Measurements from ENCODE around the gene PAFAH1B2. TPM values are rescaled to one million over a fixed set of nuclear protein-coding genes. Genes with fewer than 3 reads are reported as not detected.

PAFAH1B2 gene
- total RNA-seq, 2 experiments from 2014 or later, result 50.0 to 50.2 TPM

- DNase-seq, result no peak
- Mint-ChIP-seq H3K27ac (peak overlapping the region; percentile 42), H3K36me3 (ENCODE audit: low read depth) (peaks cover 53% of the 10 kb centered on the region), H3K27me3 (no peaks in the 10 kb centered on the region), H3K4me1 (ENCODE audit: low read depth) (peaks cover 4% of the 10 kb centered on the region), H3K4me3 (no peak overlapping the region), H3K9me3 (no peaks in the 10 kb centered on the region)
- ChIA-PET POLR2A (interaction anchor here (3.6 kb wide), 1 partner anchor 17 kb away, joined by 21 read pairs; no protein-coding TSS in a partner anchor), CTCF (interaction anchor here (1.5 to 2.2 kb wide), 3 partner anchors 8 to 38 kb away, joined by 4 to 12 read pairs (median 5); partner anchors contain the start of gene PCSK7)
- intact Hi-C loops (cut with micrococcal nuclease), result no loop called here
- no peak for ATAC-seq
- TF ChIP-seq CTCF (IDR thresholded peaks at IDR 0.05), result no peak
Observed at GRCh38 chr11:117219001-117219400, 74.9 kb downstream of the PAFAH1B2 start.

GRCh38 chr11:117219455-117219854, 75.4 kb downstream of the PAFAH1B2 start:
- H3K36me3 Mint-ChIP-seq (ENCODE audit: low read depth), result peaks cover 54% of the 10 kb centered on the region
- ChIA-PET CTCF (interaction anchor here (1.1 to 2.2 kb wide), 3 partner anchors 8 to 38 kb away, joined by 4 to 12 read pairs (median 4); partner anchors contain the start of gene PCSK7), POLR2A (interaction anchor here (0.6 to 3.6 kb wide), 4 partner anchors 8 to 17 kb away, joined by 3 to 21 read pairs (median 3); no protein-coding TSS in a partner anchor)
- H3K27ac Mint-ChIP-seq, result peak overlapping the region; percentile 42
- DNase-seq (no peak), ATAC-seq (no peak)
- H3K4me3 Mint-ChIP-seq, result no peak overlapping the region
- no peaks in the 10 kb centered on the region for H3K27me3 Mint-ChIP-seq
- intact Hi-C loops (cut with micrococcal nuclease), result no loop called here
- H3K9me3 Mint-ChIP-seq, result no peaks in the 10 kb centered on the region
- no peak for TF ChIP-seq CTCF (IDR thresholded peaks at IDR 0.05)
- H3K4me1 Mint-ChIP-seq (ENCODE audit: low read depth), result peaks cover 4% of the 10 kb centered on the region

- no peak for TF ChIP-seq CTCF (IDR thresholded peaks at IDR 0.05)
- H3K27ac Mint-ChIP-seq, result no peak overlapping the region
- intact Hi-C loops (cut with micrococcal nuclease), result no loop called here
- DNase-seq, result no peak
- ChIA-PET CTCF (interaction anchor here (0.7 to 1.3 kb wide), 3 partner anchors 11 to 38 kb away, joined by 3 to 4 read pairs (median 4); no protein-coding TSS in a partner anchor), POLR2A (interaction anchor here (0.6 to 3.6 kb wide), 5 partner anchors 9 to 1067 kb away, joined by 3 to 21 read pairs (median 3); no protein-coding TSS in a partner anchor)
- H3K9me3 Mint-ChIP-seq, result no peaks in the 10 kb centered on the region
- peaks cover 51% of the 10 kb centered on the region for H3K36me3 Mint-ChIP-seq (ENCODE audit: low read depth)
- H3K27me3 Mint-ChIP-seq, result no peaks in the 10 kb centered on the region
- peaks cover 4% of the 10 kb centered on the region for H3K4me1 Mint-ChIP-seq (ENCODE audit: low read depth)
- no peak for ATAC-seq
- H3K4me3 Mint-ChIP-seq, result no peak overlapping the region
Observed at GRCh38 chr11:117219995-117220394, 75.9 kb downstream of the PAFAH1B2 start.

- CTCF ChIA-PET, result interaction anchor here (1.1 to 1.3 kb wide), 2 partner anchors 10 to 11 kb away, joined by 4 read pairs; no protein-coding TSS in a partner anchor
- intact Hi-C loops (cut with micrococcal nuclease), result no loop called here
- POLR2A ChIA-PET, result interaction anchor here (1.1 to 3.6 kb wide), 3 partner anchors 10 to 76 kb away, joined by 3 to 21 read pairs (median 10); partner anchors contain the start of gene PAFAH1B2
- DNase-seq (no peak), ATAC-seq (no peak)
- Mint-ChIP-seq H3K36me3 (ENCODE audit: low read depth) (peaks cover 55% of the 10 kb centered on the region), H3K4me1 (ENCODE audit: low read depth) (peaks cover 4% of the 10 kb centered on the region), H3K27ac (no peak overlapping the region), H3K4me3 (no peak overlapping the region), H3K27me3 (no peaks in the 10 kb centered on the region), H3K9me3 (no peaks in the 10 kb centered on the region)
- TF ChIP-seq CTCF (IDR thresholded peaks at IDR 0.05), result no peak
Observed at GRCh38 chr11:117220568-117220967, 76.5 kb downstream of the PAFAH1B2 start.

Data from activated CD8-positive, alpha-beta T cell treated with anti-CD3 and anti-CD28 coated beads for 36 hours (primary cell).